Testis (tissue), 2 donors: ENCODE data around the gene LHX8.

Experiments used
- POLR2A ChIP-seq: fragments of 450-650 bp; IDR thresholded peaks from one replicate; pipeline ENCODE4 v1.6.1; 2017; ENCODE audit warnings: antibody characterized with exemption, mild to moderate bottlenecking, moderate library complexity
- TF ChIP-seq, protein P1 (sequence below), 3 experiments: fragments of 450-650 bp in 2 of 3; fragments of 200-600 bp in 1 of 3; sonication (generic) in 1 of 3; IDR thresholded peaks; one replicate each; pipeline ENCODE4 v1.5.1; 2016 to 2019; ENCODE audit warnings: antibody characterized with exemption in 3 of 3, mild to moderate bottlenecking in 2 of 3, moderate library complexity in 1 of 3

- TF ChIP-seq, protein P1, sequence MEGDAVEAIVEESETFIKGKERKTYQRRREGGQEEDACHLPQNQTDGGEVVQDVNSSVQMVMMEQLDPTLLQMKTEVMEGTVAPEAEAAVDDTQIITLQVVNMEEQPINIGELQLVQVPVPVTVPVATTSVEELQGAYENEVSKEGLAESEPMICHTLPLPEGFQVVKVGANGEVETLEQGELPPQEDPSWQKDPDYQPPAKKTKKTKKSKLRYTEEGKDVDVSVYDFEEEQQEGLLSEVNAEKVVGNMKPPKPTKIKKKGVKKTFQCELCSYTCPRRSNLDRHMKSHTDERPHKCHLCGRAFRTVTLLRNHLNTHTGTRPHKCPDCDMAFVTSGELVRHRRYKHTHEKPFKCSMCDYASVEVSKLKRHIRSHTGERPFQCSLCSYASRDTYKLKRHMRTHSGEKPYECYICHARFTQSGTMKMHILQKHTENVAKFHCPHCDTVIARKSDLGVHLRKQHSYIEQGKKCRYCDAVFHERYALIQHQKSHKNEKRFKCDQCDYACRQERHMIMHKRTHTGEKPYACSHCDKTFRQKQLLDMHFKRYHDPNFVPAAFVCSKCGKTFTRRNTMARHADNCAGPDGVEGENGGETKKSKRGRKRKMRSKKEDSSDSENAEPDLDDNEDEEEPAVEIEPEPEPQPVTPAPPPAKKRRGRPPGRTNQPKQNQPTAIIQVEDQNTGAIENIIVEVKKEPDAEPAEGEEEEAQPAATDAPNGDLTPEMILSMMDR (IDR thresholded peaks at IDR 0.05), result no peak
- no peak for TF ChIP-seq POLR2A
Measured at GRCh38 chr1:75136921-75137641, 2.9 kb downstream of the LHX8 start.
